SK-N-SH treated with all-trans-retinoic acid at 6 μM for 48 hours (cell line): ENCODE measurements around the gene SENP1.
A peak's percentile ranks its signal among the peaks of the same experiment; 100 is the strongest.

Experiments used
- ATAC-seq: fragments of 200-7000 bp; cut with Tn5 transposase; 3 replicates; pipeline ENCODE4 v1.9.1; 2020; ENCODE audit warnings: mild to moderate bottlenecking, moderate library complexity
- ARNTL ChIP-seq: fragments of 450-650 bp; formaldehyde crosslinking; IDR thresholded peaks from 2 replicates; pipeline ENCODE4 v1.5.0; 2020; ENCODE audit warnings: low read depth, mild to moderate bottlenecking, moderate library complexity, borderline replicate concordance
- BACH2 ChIP-seq: fragments of 250-450 bp; sonication (Bioruptor Pico); IDR thresholded peaks from 2 replicates; pipeline ENCODE4 v1.9.0; 2021; ENCODE audit warnings: mild to moderate bottlenecking, borderline replicate concordance
- CSDC2 ChIP-seq: fragments of 250-450 bp; sonication (Bioruptor Pico); IDR thresholded peaks from 2 replicates; pipeline ENCODE4 v1.5.0; 2020; ENCODE audit warnings: mild to moderate bottlenecking, moderate library complexity
- GLIS3 ChIP-seq: fragments of 250-450 bp; sonication (Bioruptor Pico); IDR thresholded peaks from 2 replicates; pipeline ENCODE4 v1.5.0; 2020; ENCODE audit warnings: mild to moderate bottlenecking, moderate library complexity
- ISL1 ChIP-seq: fragments of 250-450 bp; sonication (Bioruptor Pico); IDR thresholded peaks from 2 replicates; pipeline ENCODE4 v2.1.2; 2022; ENCODE audit warnings: mild to moderate bottlenecking, moderate library complexity
- OSR1 ChIP-seq: fragments of 250-450 bp; sonication (Bioruptor Pico); IDR thresholded peaks from 2 replicates; pipeline ENCODE4 v1.8.0; 2022; ENCODE audit warnings: moderate library complexity, mild to moderate bottlenecking, inconsistent platforms
- PPARA ChIP-seq: fragments of 250-450 bp; sonication (Bioruptor Pico); IDR thresholded peaks from 2 replicates; pipeline ENCODE4 v1.5.0; 2020; ENCODE audit warnings: mild to moderate bottlenecking, borderline replicate concordance
- RARB ChIP-seq: fragments of 250-450 bp; sonication (Bioruptor Pico); IDR thresholded peaks from 2 replicates; pipeline ENCODE4 v1.8.0; 2021; ENCODE audit warnings: mild to moderate bottlenecking, moderate library complexity
- SNAI2 ChIP-seq: fragments of 250-450 bp; sonication (Bioruptor Pico); IDR thresholded peaks from 2 replicates; pipeline ENCODE4 v1.5.0; 2020; ENCODE audit warnings: mild to moderate bottlenecking, moderate library complexity
- TCF4 ChIP-seq: fragments of 250-450 bp; sonication (Bioruptor Pico); IDR thresholded peaks from 2 replicates; pipeline ENCODE4 v1.8.0; 2021; ENCODE audit warnings: mild to moderate bottlenecking, moderate library complexity, borderline replicate concordance
- TOX ChIP-seq: fragments of 250-450 bp; sonication (Bioruptor Pico); IDR thresholded peaks from 2 replicates; pipeline ENCODE4 v1.8.0; 2021; ENCODE audit warnings: mild to moderate bottlenecking, moderate library complexity, borderline replicate concordance
- ZC3H10 ChIP-seq: fragments of 250-450 bp; sonication (Bioruptor Pico); IDR thresholded peaks from 2 replicates; pipeline ENCODE4 v1.5.1; 2021; ENCODE audit warnings: mild to moderate bottlenecking, moderate library complexity
- ZFP3 ChIP-seq: fragments of 250-450 bp; sonication (Bioruptor Pico); IDR thresholded peaks from 2 replicates; pipeline ENCODE4 v1.5.0; 2020; ENCODE audit warnings: mild to moderate bottlenecking, moderate library complexity
- ZFP30 ChIP-seq: fragments of 450-650 bp; formaldehyde crosslinking; IDR thresholded peaks from 2 replicates; pipeline ENCODE4 v1.5.0; 2022; ENCODE audit warnings: mild to moderate bottlenecking, moderate library complexity
- ZNF565 ChIP-seq: fragments of 450-650 bp; formaldehyde crosslinking; conservative IDR thresholded peaks from 2 replicates; pipeline ENCODE4 v1.5.0; 2020; ENCODE audit warnings: low read depth, mild to moderate bottlenecking, moderate library complexity
- ZNF70 ChIP-seq: fragments of 450-650 bp; formaldehyde crosslinking; IDR thresholded peaks from 2 replicates; pipeline ENCODE4 v1.5.0; 2020; ENCODE audit warnings: mild to moderate bottlenecking, moderate library complexity
- ZNF8 ChIP-seq: fragments of 450-650 bp; formaldehyde crosslinking; IDR thresholded peaks from 2 replicates; pipeline ENCODE4 v1.5.0; 2020; ENCODE audit warnings: mild to moderate bottlenecking, moderate library complexity
- TF ChIP-seq, protein P1 (sequence below): fragments of 250-450 bp; sonication (Bioruptor Pico); IDR thresholded peaks from 2 replicates; pipeline ENCODE4 v1.5.1; 2020; ENCODE audit warnings: low read depth, mild to moderate bottlenecking, moderate library complexity
- TF ChIP-seq, protein P2 (sequence below): fragments of 250-450 bp; sonication (Bioruptor Pico); IDR thresholded peaks from 2 replicates; pipeline ENCODE4 v1.5.1; 2021; ENCODE audit warnings: mild to moderate bottlenecking, moderate library complexity
- TF ChIP-seq, protein P3 (sequence below): fragments of 250-450 bp; sonication (Bioruptor Pico); IDR thresholded peaks from 2 replicates; pipeline ENCODE4 v1.5.0; 2020; ENCODE audit warnings: mild to moderate bottlenecking, moderate library complexity
- TF ChIP-seq, protein P4 (sequence below): fragments of 250-450 bp; sonication (Bioruptor Pico); IDR thresholded peaks from 2 replicates; pipeline ENCODE4 v1.8.0; 2020; ENCODE audit warnings: mild to moderate bottlenecking, moderate library complexity, borderline replicate concordance

Gene SENP1

DNA sequence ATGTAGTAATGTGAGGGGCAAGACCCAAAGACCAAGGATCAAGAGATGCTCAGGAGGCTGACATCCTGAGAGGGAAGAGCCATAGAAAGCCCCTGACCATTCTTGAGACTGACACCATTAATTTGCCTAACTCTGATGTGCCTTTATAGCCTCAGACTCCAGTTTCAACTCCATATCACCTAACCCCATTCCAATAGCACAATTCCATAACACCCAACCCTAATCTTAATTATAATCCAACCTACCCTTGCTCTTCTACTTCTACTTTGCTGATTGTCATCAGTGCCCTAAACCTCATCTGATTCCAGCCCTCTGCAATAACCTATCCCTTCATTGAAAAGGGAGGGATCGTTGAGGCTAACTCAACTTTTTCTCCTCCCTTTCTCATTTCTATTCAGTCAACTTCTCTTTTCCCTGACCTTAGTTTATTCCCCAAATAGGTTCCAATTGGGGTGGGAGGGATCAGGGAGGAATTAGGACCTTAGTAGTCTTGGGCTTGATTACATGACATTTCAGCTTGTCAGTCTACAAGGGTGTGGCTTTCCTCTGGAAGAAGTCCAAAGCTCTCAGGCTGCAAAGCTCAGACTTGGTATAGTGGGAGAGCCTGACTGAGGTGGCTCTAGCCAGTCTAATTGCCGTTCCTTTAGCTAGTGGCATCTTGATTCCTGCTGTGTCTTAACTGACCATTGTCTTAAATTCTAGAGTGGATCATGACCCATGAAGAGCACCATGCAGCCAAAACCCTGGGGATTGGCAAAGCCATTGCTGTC, 16.4 kb upstream of the SENP1 start:
- no peak for TF ChIP-seq TCF4 (CRISPR knock-in tag)
- no peak for TF ChIP-seq ISL1 (CRISPR knock-in tag)
- TF ChIP-seq ZC3H10 (CRISPR knock-in tag) = no peak
- TF ChIP-seq, protein P1, sequence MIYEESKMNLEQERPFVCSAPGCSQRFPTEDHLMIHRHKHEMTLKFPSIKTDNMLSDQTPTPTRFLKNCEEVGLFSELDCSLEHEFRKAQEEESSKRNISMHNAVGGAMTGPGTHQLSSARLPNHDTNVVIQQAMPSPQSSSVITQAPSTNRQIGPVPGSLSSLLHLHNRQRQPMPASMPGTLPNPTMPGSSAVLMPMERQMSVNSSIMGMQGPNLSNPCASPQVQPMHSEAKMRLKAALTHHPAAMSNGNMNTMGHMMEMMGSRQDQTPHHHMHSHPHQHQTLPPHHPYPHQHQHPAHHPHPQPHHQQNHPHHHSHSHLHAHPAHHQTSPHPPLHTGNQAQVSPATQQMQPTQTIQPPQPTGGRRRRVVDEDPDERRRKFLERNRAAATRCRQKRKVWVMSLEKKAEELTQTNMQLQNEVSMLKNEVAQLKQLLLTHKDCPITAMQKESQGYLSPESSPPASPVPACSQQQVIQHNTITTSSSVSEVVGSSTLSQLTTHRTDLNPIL (CRISPR knock-in tag) = no peak
- TF ChIP-seq, protein P2, sequence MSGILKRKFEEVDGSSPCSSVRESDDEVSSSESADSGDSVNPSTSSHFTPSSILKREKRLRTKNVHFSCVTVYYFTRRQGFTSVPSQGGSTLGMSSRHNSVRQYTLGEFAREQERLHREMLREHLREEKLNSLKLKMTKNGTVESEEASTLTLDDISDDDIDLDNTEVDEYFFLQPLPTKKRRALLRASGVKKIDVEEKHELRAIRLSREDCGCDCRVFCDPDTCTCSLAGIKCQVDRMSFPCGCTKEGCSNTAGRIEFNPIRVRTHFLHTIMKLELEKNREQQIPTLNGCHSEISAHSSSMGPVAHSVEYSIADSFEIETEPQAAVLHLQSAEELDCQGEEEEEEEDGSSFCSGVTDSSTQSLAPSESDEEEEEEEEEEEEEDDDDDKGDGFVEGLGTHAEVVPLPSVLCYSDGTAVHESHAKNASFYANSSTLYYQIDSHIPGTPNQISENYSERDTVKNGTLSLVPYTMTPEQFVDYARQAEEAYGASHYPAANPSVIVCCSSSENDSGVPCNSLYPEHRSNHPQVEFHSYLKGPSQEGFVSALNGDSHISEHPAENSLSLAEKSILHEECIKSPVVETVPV = no peak
- TF ChIP-seq ZFP30 = no peak
- TF ChIP-seq PPARA (CRISPR knock-in tag) = no peak
- TF ChIP-seq OSR1 = no peak
- TF ChIP-seq ZNF8 (CRISPR knock-in tag) = no peak
- TF ChIP-seq SNAI2 (CRISPR knock-in tag) = no peak
- TF ChIP-seq ARNTL = no peak
- TF ChIP-seq ZFP3 (CRISPR knock-in tag) = no peak
- ATAC-seq = no peak

DNA sequence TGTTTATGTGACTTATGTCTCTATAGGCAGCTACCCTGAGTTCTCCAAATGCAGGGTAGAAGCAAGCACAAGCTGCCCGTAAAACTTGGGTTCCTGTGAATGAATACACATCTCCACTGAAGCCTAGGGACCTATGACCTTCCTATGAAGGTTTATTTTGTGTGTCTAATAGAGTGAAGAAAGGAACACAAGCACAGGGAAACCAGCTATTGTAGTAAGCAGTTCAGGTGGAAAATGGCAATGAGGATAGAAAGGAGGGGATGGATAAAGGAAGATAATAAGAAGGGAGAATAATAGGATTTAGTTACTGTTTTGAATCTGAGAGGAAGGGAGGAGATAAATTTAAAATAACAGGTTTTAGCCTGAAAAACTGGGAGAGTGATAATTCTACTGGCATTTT, 15.6 kb upstream of the SENP1 start:
- no peak for TF ChIP-seq ZNF565 (CRISPR knock-in tag)
- TF ChIP-seq TOX (CRISPR knock-in tag) = no peak
- TF ChIP-seq BACH2 (CRISPR knock-in tag) = no peak
- TF ChIP-seq CSDC2 (CRISPR knock-in tag) = no peak
- TF ChIP-seq, protein P3, sequence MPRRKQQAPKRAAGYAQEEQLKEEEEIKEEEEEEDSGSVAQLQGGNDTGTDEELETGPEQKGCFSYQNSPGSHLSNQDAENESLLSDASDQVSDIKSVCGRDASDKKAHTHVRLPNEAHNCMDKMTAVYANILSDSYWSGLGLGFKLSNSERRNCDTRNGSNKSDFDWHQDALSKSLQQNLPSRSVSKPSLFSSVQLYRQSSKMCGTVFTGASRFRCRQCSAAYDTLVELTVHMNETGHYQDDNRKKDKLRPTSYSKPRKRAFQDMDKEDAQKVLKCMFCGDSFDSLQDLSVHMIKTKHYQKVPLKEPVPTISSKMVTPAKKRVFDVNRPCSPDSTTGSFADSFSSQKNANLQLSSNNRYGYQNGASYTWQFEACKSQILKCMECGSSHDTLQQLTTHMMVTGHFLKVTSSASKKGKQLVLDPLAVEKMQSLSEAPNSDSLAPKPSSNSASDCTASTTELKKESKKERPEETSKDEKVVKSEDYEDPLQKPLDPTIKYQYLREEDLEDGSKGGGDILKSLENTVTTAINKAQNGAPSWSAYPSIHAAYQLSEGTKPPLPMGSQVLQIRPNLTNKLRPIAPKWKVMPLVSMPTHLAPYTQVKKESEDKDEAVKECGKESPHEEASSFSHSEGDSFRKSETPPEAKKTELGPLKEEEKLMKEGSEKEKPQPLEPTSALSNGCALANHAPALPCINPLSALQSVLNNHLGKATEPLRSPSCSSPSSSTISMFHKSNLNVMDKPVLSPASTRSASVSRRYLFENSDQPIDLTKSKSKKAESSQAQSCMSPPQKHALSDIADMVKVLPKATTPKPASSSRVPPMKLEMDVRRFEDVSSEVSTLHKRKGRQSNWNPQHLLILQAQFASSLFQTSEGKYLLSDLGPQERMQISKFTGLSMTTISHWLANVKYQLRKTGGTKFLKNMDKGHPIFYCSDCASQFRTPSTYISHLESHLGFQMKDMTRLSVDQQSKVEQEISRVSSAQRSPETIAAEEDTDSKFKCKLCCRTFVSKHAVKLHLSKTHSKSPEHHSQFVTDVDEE (CRISPR knock-in tag) = no peak
- no peak for TF ChIP-seq RARB (CRISPR knock-in tag)
- TF ChIP-seq ZFP30 = no peak
- no peak for TF ChIP-seq OSR1
- TF ChIP-seq, protein P4, sequence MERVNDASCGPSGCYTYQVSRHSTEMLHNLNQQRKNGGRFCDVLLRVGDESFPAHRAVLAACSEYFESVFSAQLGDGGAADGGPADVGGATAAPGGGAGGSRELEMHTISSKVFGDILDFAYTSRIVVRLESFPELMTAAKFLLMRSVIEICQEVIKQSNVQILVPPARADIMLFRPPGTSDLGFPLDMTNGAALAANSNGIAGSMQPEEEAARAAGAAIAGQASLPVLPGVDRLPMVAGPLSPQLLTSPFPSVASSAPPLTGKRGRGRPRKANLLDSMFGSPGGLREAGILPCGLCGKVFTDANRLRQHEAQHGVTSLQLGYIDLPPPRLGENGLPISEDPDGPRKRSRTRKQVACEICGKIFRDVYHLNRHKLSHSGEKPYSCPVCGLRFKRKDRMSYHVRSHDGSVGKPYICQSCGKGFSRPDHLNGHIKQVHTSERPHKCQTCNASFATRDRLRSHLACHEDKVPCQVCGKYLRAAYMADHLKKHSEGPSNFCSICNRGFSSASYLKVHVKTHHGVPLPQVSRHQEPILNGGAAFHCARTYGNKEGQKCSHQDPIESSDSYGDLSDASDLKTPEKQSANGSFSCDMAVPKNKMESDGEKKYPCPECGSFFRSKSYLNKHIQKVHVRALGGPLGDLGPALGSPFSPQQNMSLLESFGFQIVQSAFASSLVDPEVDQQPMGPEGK = no peak
- TF ChIP-seq ZNF70 (CRISPR knock-in tag) = no peak
- no peak for TF ChIP-seq PPARA (CRISPR knock-in tag)
- no peak for TF ChIP-seq ISL1 (CRISPR knock-in tag)
- no peak for TF ChIP-seq TCF4 (CRISPR knock-in tag)
- no peak for TF ChIP-seq SNAI2 (CRISPR knock-in tag)
- TF ChIP-seq, protein P2 = no peak
- ATAC-seq = no peak

DNA sequence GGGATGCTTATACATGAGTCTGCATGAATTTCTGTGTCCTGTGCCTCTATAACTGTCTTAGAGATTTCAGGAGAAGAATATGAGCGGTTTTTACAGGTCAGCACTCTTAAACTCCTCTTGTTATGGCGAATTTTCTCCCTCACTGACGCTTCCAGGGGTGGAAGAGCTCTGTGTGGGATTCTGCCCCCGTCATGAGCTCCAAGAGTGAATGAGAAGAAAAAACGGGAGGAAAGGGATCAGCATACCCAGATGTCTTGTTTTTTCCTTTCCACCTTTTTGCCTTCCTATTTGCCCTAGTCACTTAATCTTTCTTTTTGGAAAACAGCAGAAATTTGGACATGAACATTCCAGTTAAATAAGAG, 13.9 kb upstream of the SENP1 start:
- ATAC-seq = peak; percentile 52
- TF ChIP-seq, protein P2 = no peak
- TF ChIP-seq RARB (CRISPR knock-in tag) = no peak
- TF ChIP-seq ARNTL = no peak
- TF ChIP-seq GLIS3 (CRISPR knock-in tag) = no peak
- no peak for TF ChIP-seq ZNF8 (CRISPR knock-in tag)
- TF ChIP-seq CSDC2 (CRISPR knock-in tag) = no peak
- TF ChIP-seq BACH2 (CRISPR knock-in tag) = no peak
- TF ChIP-seq ZFP30 = no peak
- TF ChIP-seq ZNF70 (CRISPR knock-in tag) = no peak
- no peak for TF ChIP-seq OSR1
- no peak for TF ChIP-seq TCF4 (CRISPR knock-in tag)
- no peak for TF ChIP-seq SNAI2 (CRISPR knock-in tag)
- TF ChIP-seq TOX (CRISPR knock-in tag) = no peak
- TF ChIP-seq, protein P1 (CRISPR knock-in tag) = no peak
- TF ChIP-seq, protein P4 = no peak
